ENCODE measurements around the gene PSMG4.

GRCh38 chr6:3307436-3307835 is 48.7 kb downstream of the PSMG4 start:
- TF ChIP-seq POLR2AphosphoS5 (IDR thresholded peaks at IDR 0.05; ENCODE audit: low read depth, low read length) (no peak), TAF1 (IDR thresholded peaks at IDR 0.05; ENCODE audit: borderline replicate concordance, insufficient read depth, low read length) (no peak)

Data from PFSK-1 (cell line).